ENCODE results near the gene CD247.
"Not testable (repeated sequence)": the region's sequence is repeated elsewhere in the genome, so short reads cannot be mapped to it uniquely, and the experiment has no call there.

CD247 gene

GRCh38 chr1:167562702-167563101 lies 44.4 kb upstream of the CD247 start:
- H3K9ac ChIP-seq (ENCODE audit: low read length), result no peak overlapping the region
- no peak for DNase-seq
- no peaks in the 10 kb centered on the region for H3K9me3 ChIP-seq (replicated peaks; ENCODE audit: insufficient read depth, low read length)
- no peak overlapping the region for H3K4me2 ChIP-seq (ENCODE audit: low read depth, low read length)
- H3K79me2 ChIP-seq (ENCODE audit: low read length), result no peaks in the 10 kb centered on the region
- H2AFZ ChIP-seq (ENCODE audit: low read length), result no peak overlapping the region
- H4K20me1 ChIP-seq (ENCODE audit: insufficient read depth, low read length), result no peaks in the 10 kb centered on the region
- peaks cover 34% of the 10 kb centered on the region for H3K4me1 ChIP-seq (ENCODE audit: low read length)
- H3K27me3 ChIP-seq (replicated peaks; ENCODE audit: insufficient read depth, low read length), result no peaks in the 10 kb centered on the region
- H3K4me3 ChIP-seq (ENCODE audit: low read length), result no peak overlapping the region
- no peak for TF ChIP-seq EZH2phosphoT487 (IDR thresholded peaks at IDR 0.05; ENCODE audit: low read length)
- TF ChIP-seq EZH2 (optimal IDR thresholded peaks at IDR 0.05; ENCODE audit: low read depth, low read length), result no peak
- TF ChIP-seq, protein P1, sequence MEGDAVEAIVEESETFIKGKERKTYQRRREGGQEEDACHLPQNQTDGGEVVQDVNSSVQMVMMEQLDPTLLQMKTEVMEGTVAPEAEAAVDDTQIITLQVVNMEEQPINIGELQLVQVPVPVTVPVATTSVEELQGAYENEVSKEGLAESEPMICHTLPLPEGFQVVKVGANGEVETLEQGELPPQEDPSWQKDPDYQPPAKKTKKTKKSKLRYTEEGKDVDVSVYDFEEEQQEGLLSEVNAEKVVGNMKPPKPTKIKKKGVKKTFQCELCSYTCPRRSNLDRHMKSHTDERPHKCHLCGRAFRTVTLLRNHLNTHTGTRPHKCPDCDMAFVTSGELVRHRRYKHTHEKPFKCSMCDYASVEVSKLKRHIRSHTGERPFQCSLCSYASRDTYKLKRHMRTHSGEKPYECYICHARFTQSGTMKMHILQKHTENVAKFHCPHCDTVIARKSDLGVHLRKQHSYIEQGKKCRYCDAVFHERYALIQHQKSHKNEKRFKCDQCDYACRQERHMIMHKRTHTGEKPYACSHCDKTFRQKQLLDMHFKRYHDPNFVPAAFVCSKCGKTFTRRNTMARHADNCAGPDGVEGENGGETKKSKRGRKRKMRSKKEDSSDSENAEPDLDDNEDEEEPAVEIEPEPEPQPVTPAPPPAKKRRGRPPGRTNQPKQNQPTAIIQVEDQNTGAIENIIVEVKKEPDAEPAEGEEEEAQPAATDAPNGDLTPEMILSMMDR (IDR thresholded peaks at IDR 0.05; ENCODE audit: low read length), result no peak
- H3K27ac ChIP-seq (ENCODE audit: low read length), result no peak overlapping the region
- peaks cover 11% of the 10 kb centered on the region for H3F3A ChIP-seq (ENCODE audit: insufficient read depth, low read length)
- H3K9me2 ChIP-seq (replicated peaks; ENCODE audit: insufficient read depth, low read length), result no peaks in the 10 kb centered on the region
- H3K36me3 ChIP-seq (replicated peaks; ENCODE audit: insufficient read depth, low read length), result no peaks in the 10 kb centered on the region

DNA sequence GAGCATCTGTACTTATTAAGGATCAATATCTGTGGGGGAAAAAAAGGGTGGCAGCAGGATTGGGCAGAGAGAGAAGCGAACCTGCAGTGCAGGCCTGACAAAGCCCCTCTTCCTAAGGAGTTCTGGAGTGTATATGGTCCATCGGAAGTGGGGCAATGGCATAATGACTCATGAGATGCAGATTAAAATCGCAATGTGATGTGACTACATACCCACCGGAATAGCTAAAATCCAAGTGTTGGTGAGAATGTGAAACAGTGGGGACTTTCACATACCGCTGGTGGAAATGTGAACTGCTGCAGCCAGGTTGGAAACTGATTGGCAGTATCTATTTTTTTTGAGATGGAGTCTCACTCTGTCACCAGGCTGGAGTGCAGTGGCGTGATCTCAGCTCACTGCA lies 43.4 kb upstream of the CD247 start:
- H3F3A ChIP-seq (ENCODE audit: insufficient read depth, low read length), result peaks cover 11% of the 10 kb centered on the region
- no peaks in the 10 kb centered on the region for H3K9me3 ChIP-seq (replicated peaks; ENCODE audit: insufficient read depth, low read length)
- H2AFZ ChIP-seq (ENCODE audit: low read length), result no peak overlapping the region
- H3K9me2 ChIP-seq (replicated peaks; ENCODE audit: insufficient read depth, low read length), result no peaks in the 10 kb centered on the region
- H3K36me3 ChIP-seq (replicated peaks; ENCODE audit: insufficient read depth, low read length), result no peaks in the 10 kb centered on the region
- no peak overlapping the region for H3K4me2 ChIP-seq (ENCODE audit: low read depth, low read length)
- H4K20me1 ChIP-seq (ENCODE audit: insufficient read depth, low read length), result no peaks in the 10 kb centered on the region
- DNase-seq, result no peak
- no peaks in the 10 kb centered on the region for H3K79me2 ChIP-seq (ENCODE audit: low read length)
- H3K27ac ChIP-seq (ENCODE audit: low read length), result no peak overlapping the region
- TF ChIP-seq, protein P1 (IDR thresholded peaks at IDR 0.05; ENCODE audit: low read length), result no peak
- TF ChIP-seq EZH2phosphoT487 (IDR thresholded peaks at IDR 0.05; ENCODE audit: low read length) (no peak), EZH2 (optimal IDR thresholded peaks at IDR 0.05; ENCODE audit: low read depth, low read length) (no peak)
- no peaks in the 10 kb centered on the region for H3K27me3 ChIP-seq (replicated peaks; ENCODE audit: insufficient read depth, low read length)
- H3K4me3 ChIP-seq (ENCODE audit: low read length), result no peak overlapping the region
- H3K9ac ChIP-seq (ENCODE audit: low read length), result no peak overlapping the region
- peaks cover 34% of the 10 kb centered on the region for H3K4me1 ChIP-seq (ENCODE audit: low read length)

DNA sequence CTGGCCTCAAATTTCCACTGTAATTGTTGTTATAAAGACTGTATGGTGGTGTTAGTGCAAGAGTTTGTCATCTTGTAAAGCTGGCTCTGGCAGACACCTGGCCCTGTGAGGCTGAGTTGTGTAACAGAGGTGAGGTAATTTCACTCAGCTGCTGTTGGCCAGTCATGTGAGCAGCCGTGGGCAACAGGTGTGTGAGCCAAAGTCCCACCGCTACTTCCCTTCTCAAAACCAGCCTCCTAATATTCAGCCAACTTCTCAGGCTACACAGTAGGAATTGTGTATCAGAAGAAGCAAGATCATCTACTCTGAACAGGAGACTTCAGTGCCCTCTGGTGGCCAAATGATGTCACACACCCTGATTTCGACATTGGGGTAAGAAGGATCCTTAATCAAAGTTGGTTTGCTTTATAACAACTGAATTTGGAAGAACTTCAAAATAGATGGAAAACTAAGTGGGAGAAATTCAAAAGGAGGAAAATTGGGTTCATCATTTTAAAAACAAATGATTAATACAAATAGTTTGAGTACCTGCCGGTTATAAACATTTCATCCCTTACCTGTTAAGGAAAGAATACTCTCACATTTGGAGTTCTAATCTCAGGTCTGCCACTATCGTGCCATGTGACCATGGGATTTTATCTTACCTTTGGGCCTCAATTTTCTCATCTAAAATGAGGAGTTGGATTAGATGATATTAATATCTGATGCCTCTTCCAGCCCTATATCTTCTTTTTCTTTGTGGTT lies 37.8 kb upstream of the CD247 start:
- H3K9ac ChIP-seq (ENCODE audit: low read length), result no peak overlapping the region
- H4K20me1 ChIP-seq (ENCODE audit: insufficient read depth, low read length), result no peaks in the 10 kb centered on the region
- peak; percentile 94 for DNase-seq
- H3K79me2 ChIP-seq (ENCODE audit: low read length), result peaks cover 20% of the 10 kb centered on the region
- H3K36me3 ChIP-seq (replicated peaks; ENCODE audit: insufficient read depth, low read length), result no peaks in the 10 kb centered on the region
- H3K27me3 ChIP-seq (replicated peaks; ENCODE audit: insufficient read depth, low read length), result no peaks in the 10 kb centered on the region
- H3K9me2 ChIP-seq (replicated peaks; ENCODE audit: insufficient read depth, low read length), result no peaks in the 10 kb centered on the region
- peaks cover 7% of the 10 kb centered on the region; the same call in 1 of the 2 replicates for H3F3A ChIP-seq (ENCODE audit: insufficient read depth, low read length)
- TF ChIP-seq, protein P1 (IDR thresholded peaks at IDR 0.05; ENCODE audit: low read length), result peak; percentile 98
- TF ChIP-seq EZH2phosphoT487 (IDR thresholded peaks at IDR 0.05; ENCODE audit: low read length) (no peak), EZH2 (optimal IDR thresholded peaks at IDR 0.05; ENCODE audit: low read depth, low read length) (no peak)
- peak overlapping the region; percentile 1; the same call in 1 of the 2 replicates for H3K27ac ChIP-seq (ENCODE audit: low read length)
- peak overlapping the region; percentile 2 for H2AFZ ChIP-seq (ENCODE audit: low read length)
- peaks cover 23% of the 10 kb centered on the region for H3K4me1 ChIP-seq (ENCODE audit: low read length)
- no peak overlapping the region for H3K4me3 ChIP-seq (ENCODE audit: low read length)
- peak overlapping the region; percentile 3; the same call in 1 of the 2 replicates for H3K4me2 ChIP-seq (ENCODE audit: low read depth, low read length)
- H3K9me3 ChIP-seq (replicated peaks; ENCODE audit: insufficient read depth, low read length), result no peaks in the 10 kb centered on the region

DNA sequence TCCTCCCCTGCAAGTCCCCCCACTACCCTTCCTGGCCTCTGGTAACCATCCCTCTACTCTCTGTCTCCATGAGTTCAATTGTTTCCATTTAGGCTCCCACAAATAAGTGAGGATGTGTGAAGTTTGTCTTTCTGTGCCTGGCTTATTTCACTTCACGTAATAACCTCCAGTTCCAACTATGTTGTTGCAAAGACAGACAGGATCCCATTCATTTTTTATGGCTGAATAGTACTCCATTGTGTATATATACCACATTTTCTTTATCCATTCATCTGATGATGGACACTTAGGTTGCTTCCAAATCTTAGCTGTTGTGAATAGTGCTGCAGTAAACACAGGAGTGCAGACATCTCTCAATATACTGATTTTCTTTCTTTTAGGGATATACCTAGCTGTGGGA lies 36.7 kb upstream of the CD247 start:
- H3K9ac ChIP-seq (ENCODE audit: low read length); H3K36me3 ChIP-seq (replicated peaks; ENCODE audit: insufficient read depth, low read length); H2AFZ ChIP-seq (ENCODE audit: low read length); H3K4me2 ChIP-seq (ENCODE audit: low read depth, low read length); H3K27me3 ChIP-seq (replicated peaks; ENCODE audit: insufficient read depth, low read length); H3F3A ChIP-seq (ENCODE audit: insufficient read depth, low read length); H3K27ac ChIP-seq (ENCODE audit: low read length); H3K9me3 ChIP-seq (replicated peaks; ENCODE audit: insufficient read depth, low read length); H3K4me3 ChIP-seq (ENCODE audit: low read length); DNase-seq; H4K20me1 ChIP-seq (ENCODE audit: insufficient read depth, low read length); H3K9me2 ChIP-seq (replicated peaks; ENCODE audit: insufficient read depth, low read length): not testable (repeated sequence)
- peaks cover 30% of the 10 kb centered on the region for H3K4me1 ChIP-seq (ENCODE audit: low read length)
- peaks cover 31% of the 10 kb centered on the region for H3K79me2 ChIP-seq (ENCODE audit: low read length)
